Calu3 (cell line): ENCODE measurements around the gene ZSCAN23. TPM values are rescaled to one million over a fixed set of nuclear protein-coding genes. Genes with fewer than 3 reads are reported as not detected.

ENCODE experiments used
- BruUV-seq: library from RNA; stranded (reverse); fragments of 400-500 nt; replicated peaks from 2 replicates; lab custom pipeline; 2021; lab: Mats Ljungman, UMichigan
- CTCF ChIA-PET: fragments of 300-600 bp; sonication (Branson Sonifier 250); formaldehyde crosslinking; loops from one replicate; lab custom pipeline; 2022; ENCODE audit warnings: antibody characterized with exemption; lab: Charles Lee
- DNase-seq: peaks from one replicate; pipeline ENCODE4 v3.0.0; 2022
- H3K27ac Mint-ChIP-seq: one replicate; pipeline ENCODE4 v1.8.0; 2022; ENCODE audit warnings: mixed read lengths; ENCODE audit not compliant: unreplicated experiment
- H3K27me3 Mint-ChIP-seq: one replicate; pipeline ENCODE4 v1.8.0; 2022; ENCODE audit warnings: mixed read lengths; ENCODE audit not compliant: unreplicated experiment
- H3K36me3 Mint-ChIP-seq: one replicate; pipeline ENCODE4 v1.8.0; 2022; ENCODE audit warnings: mild to moderate bottlenecking, moderate library complexity, mixed read lengths; ENCODE audit not compliant: insufficient read depth, unreplicated experiment
- H3K4me1 Mint-ChIP-seq: one replicate; pipeline ENCODE4 v1.8.0; 2022; ENCODE audit warnings: mild to moderate bottlenecking, low read depth, mixed read lengths; ENCODE audit not compliant: unreplicated experiment
- H3K4me3 Mint-ChIP-seq: one replicate; pipeline ENCODE4 v1.8.0; 2022; ENCODE audit warnings: mild to moderate bottlenecking, low read depth, moderate library complexity, mixed read lengths; ENCODE audit not compliant: unreplicated experiment
- H3K9me3 Mint-ChIP-seq: one replicate; pipeline ENCODE4 v1.8.0; 2022; ENCODE audit warnings: low read depth, mixed read lengths; ENCODE audit not compliant: unreplicated experiment
- intact Hi-C: fragments of 100-400 bp; cut with micrococcal nuclease; formaldehyde crosslinking; loops from one replicate; pipeline ENCODE4 v1.10.0; 2022; ENCODE audit not compliant: unreplicated experiment
- total RNA-seq: library from RNA; stranded (reverse); gene quantifications from 2 replicates; pipeline ENCODE4 v1.2.3, GENCODE V29; 2022
- TF ChIP-seq, protein P1 (sequence below): fragments of 200-600 bp; IDR thresholded peaks from one replicate; pipeline ENCODE4 v1.8.0; 2022; ENCODE audit warnings: antibody characterized with exemption; ENCODE audit not compliant: unreplicated experiment

The ZSCAN23 gene
- total RNA-seq, 1 experiment from 2014 or later: 1.8 TPM

DNA sequence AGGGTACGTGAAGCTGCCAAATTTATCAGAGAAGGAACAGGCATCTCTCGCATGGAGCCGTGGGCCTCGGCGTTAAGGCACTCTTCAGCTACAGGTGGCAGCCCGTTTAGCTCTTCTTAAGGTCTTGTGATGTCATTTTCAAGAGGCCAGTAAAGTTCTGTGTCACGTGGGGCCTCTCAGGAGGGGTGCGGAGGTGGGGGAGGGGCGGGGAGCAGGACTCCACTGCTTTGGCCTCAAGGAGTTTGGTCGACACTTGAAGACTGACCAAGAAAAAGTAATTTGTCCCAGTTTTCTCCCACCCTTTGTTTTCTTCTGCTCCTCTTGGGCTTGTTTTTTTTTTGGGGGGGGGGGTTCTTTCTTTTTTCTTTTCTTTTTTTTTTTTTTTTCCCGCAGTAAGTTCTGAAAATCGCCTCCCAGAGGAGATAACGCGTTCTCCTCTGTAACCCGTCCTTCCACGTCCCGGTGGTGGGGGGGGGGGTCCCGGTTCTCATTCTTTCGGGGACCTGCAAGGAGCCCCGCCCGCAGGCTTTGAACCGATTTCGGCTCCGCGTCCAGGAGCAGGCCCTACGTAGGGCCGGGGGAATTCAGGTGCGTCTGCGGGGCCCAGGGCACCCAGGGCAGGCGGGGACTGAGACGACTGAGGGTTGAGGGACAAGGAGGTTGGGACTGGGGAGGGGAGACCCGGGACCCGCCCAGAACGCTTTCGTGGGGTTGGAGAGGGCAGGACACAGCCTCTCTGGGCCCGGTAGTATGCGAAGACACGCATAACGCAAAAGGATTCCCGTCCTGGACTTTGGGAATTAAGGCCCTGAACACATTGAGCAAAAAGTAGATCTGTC, 46.3 kb upstream of the ZSCAN23 start:
- DNase-seq: no peak
- H3K27me3 Mint-ChIP-seq: peaks cover 21% of the 10 kb centered on the region
- TF ChIP-seq, protein P1, sequence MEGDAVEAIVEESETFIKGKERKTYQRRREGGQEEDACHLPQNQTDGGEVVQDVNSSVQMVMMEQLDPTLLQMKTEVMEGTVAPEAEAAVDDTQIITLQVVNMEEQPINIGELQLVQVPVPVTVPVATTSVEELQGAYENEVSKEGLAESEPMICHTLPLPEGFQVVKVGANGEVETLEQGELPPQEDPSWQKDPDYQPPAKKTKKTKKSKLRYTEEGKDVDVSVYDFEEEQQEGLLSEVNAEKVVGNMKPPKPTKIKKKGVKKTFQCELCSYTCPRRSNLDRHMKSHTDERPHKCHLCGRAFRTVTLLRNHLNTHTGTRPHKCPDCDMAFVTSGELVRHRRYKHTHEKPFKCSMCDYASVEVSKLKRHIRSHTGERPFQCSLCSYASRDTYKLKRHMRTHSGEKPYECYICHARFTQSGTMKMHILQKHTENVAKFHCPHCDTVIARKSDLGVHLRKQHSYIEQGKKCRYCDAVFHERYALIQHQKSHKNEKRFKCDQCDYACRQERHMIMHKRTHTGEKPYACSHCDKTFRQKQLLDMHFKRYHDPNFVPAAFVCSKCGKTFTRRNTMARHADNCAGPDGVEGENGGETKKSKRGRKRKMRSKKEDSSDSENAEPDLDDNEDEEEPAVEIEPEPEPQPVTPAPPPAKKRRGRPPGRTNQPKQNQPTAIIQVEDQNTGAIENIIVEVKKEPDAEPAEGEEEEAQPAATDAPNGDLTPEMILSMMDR: no peak
- CTCF ChIA-PET: interaction anchor here (0.7 kb wide), 1 partner anchor 97 kb away, joined by 4 read pairs; no protein-coding TSS in a partner anchor
- H3K4me1 Mint-ChIP-seq: no peaks in the 10 kb centered on the region
- no TSS peak for BruUV-seq
- intact Hi-C loops: no loop called here
- H3K9me3 Mint-ChIP-seq: no peaks in the 10 kb centered on the region
- H3K27ac Mint-ChIP-seq: no peak overlapping the region
- peak overlapping the region; percentile 45 for H3K4me3 Mint-ChIP-seq
- H3K36me3 Mint-ChIP-seq: no peaks in the 10 kb centered on the region

DNA sequence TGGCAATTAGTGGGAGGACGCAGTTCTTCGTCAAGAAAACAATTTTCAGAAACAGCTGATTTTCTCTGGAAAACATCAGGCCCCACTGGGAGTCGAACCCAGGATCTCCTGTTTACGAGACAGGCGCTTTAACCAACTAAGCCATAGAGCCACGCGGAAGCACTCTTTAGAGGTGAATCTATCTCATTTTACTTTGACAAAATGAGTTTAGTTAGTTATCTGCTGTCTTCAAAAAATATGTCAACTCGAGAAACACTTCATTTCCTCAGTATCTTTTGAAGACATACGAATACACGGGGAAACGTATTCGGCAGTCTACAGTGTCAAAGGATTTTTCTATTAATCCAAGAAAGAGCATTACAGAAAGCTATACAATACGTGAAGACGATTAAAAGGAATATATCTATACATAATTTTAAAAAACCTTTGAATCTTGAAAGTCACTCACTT, 45.6 kb upstream of the ZSCAN23 start:
- TF ChIP-seq, protein P1: no peak
- Mint-ChIP-seq H3K27ac (no peak overlapping the region), H3K36me3 (no peaks in the 10 kb centered on the region), H3K27me3 (peaks cover 21% of the 10 kb centered on the region), H3K9me3 (no peaks in the 10 kb centered on the region), H3K4me3 (no peak overlapping the region), H3K4me1 (no peaks in the 10 kb centered on the region)
- CTCF ChIA-PET: interaction anchor here (0.7 kb wide), 1 partner anchor 98 kb away, joined by 4 read pairs; no protein-coding TSS in a partner anchor
- DNase-seq: no peak
- no TSS peak for BruUV-seq
- intact Hi-C loops: no loop called here

DNA sequence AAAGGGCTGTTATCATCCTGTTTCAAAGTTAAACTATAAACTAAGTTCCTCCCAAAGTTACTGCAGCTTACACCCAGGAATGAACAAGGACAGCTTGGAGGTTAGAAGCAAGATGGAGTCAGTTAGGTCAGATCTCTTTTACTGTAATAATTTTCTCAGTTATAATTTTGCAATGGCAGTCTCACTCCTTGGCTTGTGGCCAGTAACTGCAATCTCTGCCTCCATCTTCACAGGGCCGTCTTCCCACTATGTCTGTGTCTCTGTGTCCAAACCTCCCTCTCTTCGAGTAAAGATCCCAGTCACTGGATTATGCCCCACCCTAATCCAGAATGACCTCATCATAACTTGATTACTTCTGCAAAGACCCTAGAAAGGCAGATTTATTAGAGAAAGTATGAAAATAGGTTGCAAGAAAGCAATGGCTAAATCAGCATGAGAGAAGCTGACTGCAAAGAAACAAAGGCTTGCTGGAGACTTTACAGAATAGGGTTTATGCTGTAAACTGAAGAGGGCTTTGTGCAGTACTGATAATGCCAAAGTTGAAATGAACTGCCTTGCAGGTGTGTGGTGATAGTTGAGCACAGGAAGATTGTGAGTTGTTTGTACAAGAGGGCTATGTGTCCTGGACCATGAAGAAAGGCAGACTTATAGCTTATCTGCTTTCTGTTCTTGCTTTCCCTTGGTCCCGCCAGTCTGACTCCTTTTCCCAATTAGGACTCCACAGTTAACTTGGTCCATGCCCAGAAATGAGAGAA, 43.9 kb upstream of the ZSCAN23 start:
- Mint-ChIP-seq H3K36me3 (no peaks in the 10 kb centered on the region), H3K27ac (no peak overlapping the region), H3K9me3 (no peaks in the 10 kb centered on the region), H3K4me1 (no peaks in the 10 kb centered on the region), H3K4me3 (no peak overlapping the region), H3K27me3 (peaks cover 35% of the 10 kb centered on the region)
- TF ChIP-seq, protein P1: no peak
- CTCF ChIA-PET: no interaction called here
- no peak for DNase-seq
- no TSS peak for BruUV-seq
- intact Hi-C loops: no loop called here

DNA sequence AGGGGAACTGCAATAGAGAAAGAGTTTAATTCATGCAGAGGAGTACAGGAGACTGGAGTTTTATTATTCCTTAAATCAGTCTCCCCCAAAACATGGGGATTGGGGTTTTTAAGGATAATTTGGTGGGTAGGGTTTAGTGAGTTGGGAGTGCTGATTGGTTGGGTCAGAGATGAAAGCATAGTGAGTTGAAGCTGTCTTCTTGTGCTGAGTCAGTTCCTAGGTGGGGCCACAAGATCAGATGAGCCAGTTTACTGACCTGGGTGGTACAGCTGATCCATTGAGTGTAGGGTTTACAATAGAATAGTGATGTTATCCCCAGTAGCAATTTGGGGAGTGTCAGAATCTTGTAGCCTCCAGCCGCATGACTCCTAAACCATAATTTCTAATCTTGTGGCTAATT, 43.2 kb upstream of the ZSCAN23 start:
- intact Hi-C loops: no loop called here
- CTCF ChIA-PET: no interaction called here
- TF ChIP-seq, protein P1: no peak
- H3K36me3 Mint-ChIP-seq: no peaks in the 10 kb centered on the region
- no peaks in the 10 kb centered on the region for H3K9me3 Mint-ChIP-seq
- DNase-seq: no peak
- no peak overlapping the region for H3K27ac Mint-ChIP-seq
- no peak overlapping the region for H3K4me3 Mint-ChIP-seq
- H3K27me3 Mint-ChIP-seq: peaks cover 42% of the 10 kb centered on the region
- BruUV-seq: no TSS peak
- H3K4me1 Mint-ChIP-seq: no peaks in the 10 kb centered on the region
